ENCODE results near the gene ATP2C2. TPM values are rescaled to one million over a fixed set of nuclear protein-coding genes. Genes with fewer than 3 reads are reported as not detected.
"Not testable (repeated sequence)": the region's sequence is repeated elsewhere in the genome, so short reads cannot be mapped to it uniquely, and the experiment has no call there.

ATP2C2 gene
- total RNA-seq, 1 donor from 2014 or later = 33.2 TPM

- no peak for DNase-seq (ENCODE audit: low spot score)
Observed at GRCh38 chr16:84418056-84418849, 49.9 kb downstream of the ATP2C2 start.

GRCh38 chr16:84419730-84420129 lies 51.4 kb downstream of the ATP2C2 start:
- no peak for DNase-seq (ENCODE audit: low spot score)

GRCh38 chr16:84420556-84420955 lies 52.2 kb downstream of the ATP2C2 start:
- not testable (repeated sequence) for DNase-seq (ENCODE audit: low spot score)

GRCh38 chr16:84421081-84421937 lies 53.0 kb downstream of the ATP2C2 start:
- DNase-seq (ENCODE audit: low spot score) = no peak

GRCh38 chr16:84421938-84422220 lies 53.5 kb downstream of the ATP2C2 start:
- no peak for DNase-seq (ENCODE audit: low spot score)

GRCh38 chr16:84423416-84423837 lies 55.1 kb downstream of the ATP2C2 start:
- no peak for DNase-seq (ENCODE audit: low spot score)

- DNase-seq (ENCODE audit: low spot score) = no peak
Observed at GRCh38 chr16:84425696-84426095, 57.4 kb downstream of the ATP2C2 start.

- DNase-seq (ENCODE audit: low spot score) = no peak
Observed at GRCh38 chr16:84426804-84427203, 58.5 kb downstream of the ATP2C2 start.

GRCh38 chr16:84427553-84427952 lies 59.2 kb downstream of the ATP2C2 start:
- no peak for DNase-seq (ENCODE audit: low spot score)

GRCh38 chr16:84430860-84431259 lies 62.5 kb downstream of the ATP2C2 start:
- no peak for DNase-seq (ENCODE audit: low spot score)

- no peak for DNase-seq (ENCODE audit: low spot score)
Observed at GRCh38 chr16:84434800-84435199, 66.5 kb downstream of the ATP2C2 start.

- DNase-seq (ENCODE audit: low spot score) = no peak
Observed at GRCh38 chr16:84436196-84436595, 67.9 kb downstream of the ATP2C2 start.

- no peak for DNase-seq (ENCODE audit: low spot score)
Observed at GRCh38 chr16:84438971-84439696, 70.8 kb downstream of the ATP2C2 start.

GRCh38 chr16:84442416-84443145 lies 74.2 kb downstream of the ATP2C2 start:
- DNase-seq (ENCODE audit: low spot score) = no peak

GRCh38 chr16:84443166-84443802 lies 74.9 kb downstream of the ATP2C2 start:
- DNase-seq (ENCODE audit: low spot score) = no peak

GRCh38 chr16:84444476-84444875 lies 76.1 kb downstream of the ATP2C2 start:
- no peak for DNase-seq (ENCODE audit: low spot score)

- DNase-seq (ENCODE audit: low spot score) = no peak
Observed at GRCh38 chr16:84446084-84446483, 77.7 kb downstream of the ATP2C2 start.

- DNase-seq (ENCODE audit: low spot score) = no peak
Observed at GRCh38 chr16:84446596-84447392, 78.5 kb downstream of the ATP2C2 start.

GRCh38 chr16:84448444-84448843 lies 80.1 kb downstream of the ATP2C2 start:
- no peak for DNase-seq (ENCODE audit: low spot score)

Data from ureter (tissue), 1 donor.